ENCODE measurements around the gene POLR3A.
"Not testable (repeated sequence)": the region's sequence is repeated elsewhere in the genome, so short reads cannot be mapped to it uniquely, and the experiment has no call there.

Gene POLR3A

GRCh38 chr10:78029269-78030226 is at the start of gene POLR3A:
TSS of gene POLR3A (minus strand) at chr10:78029515. CDS start at chr10:78029407, 108 bp downstream.
- H3K4me3 ChIP-seq (ENCODE audit: low read length) = peak within 1 kb of the TSS; percentile 85
- TF ChIP-seq ZNF274 (IDR thresholded peaks at IDR 0.05; ENCODE audit: low read depth, low read length) = no peak

DNA sequence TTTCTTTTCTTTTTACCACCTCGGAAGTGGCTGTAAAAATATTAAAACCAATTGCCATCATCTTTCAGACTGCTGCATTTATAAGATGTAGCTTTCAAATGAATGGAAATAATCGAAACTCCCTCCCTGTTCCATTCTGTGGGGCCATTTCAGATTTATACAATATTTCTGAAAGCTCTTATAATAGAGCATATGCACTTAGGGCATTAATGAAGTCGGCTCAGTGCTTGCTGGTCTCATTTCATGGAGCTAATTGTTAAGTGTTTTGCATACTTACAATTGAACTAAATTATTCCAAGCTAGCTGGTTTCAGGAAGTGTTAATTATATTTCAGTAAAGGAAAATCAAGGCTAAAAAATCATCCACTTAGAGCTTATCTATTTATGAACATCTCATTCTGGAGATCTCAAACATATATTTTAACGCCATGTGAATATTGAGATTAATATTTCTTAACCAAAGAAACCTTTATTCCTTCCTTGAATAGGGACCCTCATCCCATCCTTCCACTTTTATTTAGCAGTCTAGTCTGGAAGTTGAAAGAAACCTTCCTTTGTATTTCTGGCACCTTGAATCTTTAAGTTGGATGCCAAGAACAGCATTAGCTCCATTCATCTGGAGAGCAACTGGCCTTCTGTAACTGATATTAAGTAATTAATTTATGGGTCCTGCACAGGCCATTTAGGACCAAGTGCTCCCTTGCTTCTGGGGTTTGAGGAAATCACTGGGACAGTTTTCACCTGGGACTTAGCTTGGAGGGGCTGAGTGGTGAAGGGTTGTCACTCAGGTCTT is 49.4 kb upstream of the POLR3A start:
- H3K4me3 ChIP-seq (ENCODE audit: low read length) = no peak overlapping the region
- TF ChIP-seq ZNF274 (IDR thresholded peaks at IDR 0.05; ENCODE audit: low read depth, low read length) = no peak

DNA sequence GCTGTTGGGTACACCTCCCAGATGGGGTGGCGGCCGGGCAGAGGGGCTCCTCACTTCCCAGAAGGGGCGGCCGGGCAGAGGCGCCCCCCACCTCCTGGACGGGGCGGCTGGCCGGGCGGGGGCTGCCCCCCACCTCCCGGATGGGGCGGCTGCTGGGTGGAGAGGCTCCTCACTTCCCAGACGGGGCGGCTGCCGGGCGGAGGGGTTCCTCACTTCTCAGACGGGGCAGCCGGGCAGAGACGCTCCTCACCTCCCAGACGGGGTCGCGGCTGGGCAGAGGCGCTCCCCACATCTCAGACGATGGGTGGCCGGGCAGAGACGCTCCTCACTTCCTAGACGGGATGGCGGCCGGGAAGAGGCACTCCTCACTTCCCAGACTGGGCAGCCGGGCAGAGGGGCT is 46.5 kb upstream of the POLR3A start:
- not testable (repeated sequence) for H3K4me3 ChIP-seq (ENCODE audit: low read length)

DNA sequence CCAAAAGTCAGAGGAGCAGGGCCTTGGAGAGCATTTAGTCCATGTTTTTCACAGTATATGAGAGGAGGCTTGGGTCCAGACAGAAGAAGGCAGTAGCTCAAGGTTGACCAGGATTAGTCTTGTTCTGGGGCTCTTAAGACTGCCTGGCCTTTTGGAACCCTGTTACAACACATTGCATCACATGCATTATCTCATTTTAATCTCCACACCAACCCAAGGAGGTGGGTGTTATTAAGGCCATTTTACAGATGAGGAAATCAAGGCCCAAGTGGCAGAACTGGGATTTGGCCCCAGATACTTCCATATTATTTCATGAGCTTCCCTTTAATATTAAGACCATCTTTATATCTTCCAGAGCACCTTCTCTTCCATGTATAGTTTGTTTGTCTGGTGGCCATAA is 43.2 kb upstream of the POLR3A start:
- H3K4me3 ChIP-seq (ENCODE audit: low read length) = no peak overlapping the region
- TF ChIP-seq ZNF274 (IDR thresholded peaks at IDR 0.05; ENCODE audit: low read depth, low read length) = no peak

- no peak for TF ChIP-seq ZNF274 (IDR thresholded peaks at IDR 0.05; ENCODE audit: low read depth, low read length)
- H3K4me3 ChIP-seq (ENCODE audit: low read length) = no peak overlapping the region
Measured at GRCh38 chr10:78071857-78072179, 42.5 kb upstream of the POLR3A start.

DNA sequence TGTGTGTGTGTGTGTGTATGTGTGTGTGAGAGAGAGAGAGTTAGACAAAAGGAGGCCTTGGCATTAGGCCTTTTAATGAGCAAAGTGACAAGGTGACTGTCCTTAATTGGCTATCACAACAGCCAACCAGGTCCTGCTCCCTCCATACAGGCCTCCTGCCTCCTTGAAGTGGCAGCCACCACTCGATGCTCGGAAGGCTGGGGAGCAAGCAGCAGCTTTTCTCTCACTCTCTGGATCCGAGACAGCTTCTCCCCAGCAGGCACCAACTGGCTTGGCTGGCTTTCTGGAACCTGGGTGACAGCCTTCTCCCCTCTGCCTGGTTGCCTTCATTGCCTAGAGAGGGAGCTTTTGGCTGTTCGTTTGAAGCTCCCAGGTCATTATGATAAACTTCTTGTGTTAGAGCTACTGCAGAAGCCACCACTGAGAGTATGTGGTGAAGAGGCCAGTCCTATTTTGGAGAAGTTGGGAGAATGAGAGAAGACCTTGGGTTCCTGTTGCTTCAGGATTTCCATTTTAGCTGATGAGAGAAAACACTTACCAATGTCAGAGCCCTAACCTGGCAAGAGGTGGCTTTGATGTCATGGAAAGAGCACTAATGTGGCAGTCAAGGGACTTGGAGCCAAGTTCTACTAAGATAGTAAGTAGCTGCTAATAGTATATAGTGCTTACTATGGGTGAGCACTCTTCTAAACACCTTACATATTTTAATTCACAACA is 42.0 kb upstream of the POLR3A start:
- TF ChIP-seq ZNF274 (IDR thresholded peaks at IDR 0.05; ENCODE audit: low read depth, low read length) = no peak
- H3K4me3 ChIP-seq (ENCODE audit: low read length) = no peak overlapping the region

- no peak overlapping the region for H3K4me3 ChIP-seq (ENCODE audit: low read length)
- TF ChIP-seq ZNF274 (IDR thresholded peaks at IDR 0.05; ENCODE audit: low read depth, low read length) = no peak
Measured at GRCh38 chr10:78070726-78071125, 41.4 kb upstream of the POLR3A start.

- H3K4me3 ChIP-seq (ENCODE audit: low read length) = not testable (repeated sequence)
Measured at GRCh38 chr10:78070064-78070463, 40.7 kb upstream of the POLR3A start.

- no peak for TF ChIP-seq ZNF274 (IDR thresholded peaks at IDR 0.05; ENCODE audit: low read depth, low read length)
- H3K4me3 ChIP-seq (ENCODE audit: low read length) = no peak overlapping the region
Measured at GRCh38 chr10:78069151-78069550, 39.8 kb upstream of the POLR3A start.

GRCh38 chr10:78066728-78067430 is 37.6 kb upstream of the POLR3A start:
- H3K4me3 ChIP-seq (ENCODE audit: low read length) = no peak overlapping the region
- no peak for TF ChIP-seq ZNF274 (IDR thresholded peaks at IDR 0.05; ENCODE audit: low read depth, low read length)

DNA sequence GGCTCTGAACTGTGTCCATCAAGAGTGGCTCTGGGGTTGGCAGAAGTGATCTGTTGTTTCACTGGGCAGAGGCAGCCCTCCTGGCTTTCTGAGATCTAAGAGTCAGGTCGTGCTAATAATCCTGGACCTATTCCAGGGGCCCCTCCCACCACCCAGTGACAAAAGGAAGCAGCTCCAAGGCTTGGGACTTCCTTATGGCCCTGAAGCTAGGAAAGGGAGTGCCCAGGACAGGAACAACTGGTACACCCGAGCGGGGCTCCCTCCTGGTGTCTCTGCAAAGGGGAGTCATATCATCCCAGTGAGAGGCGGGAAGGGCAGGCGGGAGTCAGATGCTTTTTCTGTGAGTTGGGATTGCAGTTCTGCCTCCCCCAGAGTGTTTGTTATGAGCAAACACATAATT is 36.7 kb upstream of the POLR3A start:
- no peak for TF ChIP-seq ZNF274 (IDR thresholded peaks at IDR 0.05; ENCODE audit: low read depth, low read length)
- no peak overlapping the region for H3K4me3 ChIP-seq (ENCODE audit: low read length)

GRCh38 chr10:78065611-78066010 is 36.3 kb upstream of the POLR3A start:
- H3K4me3 ChIP-seq (ENCODE audit: low read length) = no peak overlapping the region
- no peak for TF ChIP-seq ZNF274 (IDR thresholded peaks at IDR 0.05; ENCODE audit: low read depth, low read length)

DNA sequence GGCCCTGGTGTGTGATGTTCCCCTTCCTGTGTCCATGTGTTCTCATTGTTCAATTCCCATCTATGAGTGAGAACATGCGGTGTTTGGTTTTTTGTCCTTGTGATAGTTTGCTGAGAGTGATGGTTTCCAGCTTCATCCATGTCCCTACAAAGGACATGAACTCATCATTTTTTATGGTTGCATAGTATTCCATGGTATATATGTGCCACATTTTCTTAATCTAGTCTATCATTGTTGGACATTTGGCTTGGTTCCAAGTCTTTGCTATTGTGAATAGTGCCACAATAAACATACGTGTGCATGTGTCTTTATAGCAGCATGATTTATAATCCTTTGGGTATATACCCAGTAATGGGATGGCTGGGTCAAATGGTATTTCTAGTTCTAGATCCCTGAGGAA is 35.6 kb upstream of the POLR3A start:
- not testable (repeated sequence) for H3K4me3 ChIP-seq (ENCODE audit: low read length)

GRCh38 chr10:78063236-78063635 is 33.9 kb upstream of the POLR3A start:
- H3K4me3 ChIP-seq (ENCODE audit: low read length) = no peak overlapping the region

More at GRCh38 chr10:78063236-78063635, 33.9 kb upstream of the POLR3A start:
- TF ChIP-seq ZNF274 (IDR thresholded peaks at IDR 0.05; ENCODE audit: low read depth, low read length) = no peak

Data from GM08714 (cell line).